DOHH2 (cell line): Measurements from ENCODE around the gene AGBL1.

Experiments
- H3F3A ChIP-seq: fragments of 200-600 bp; sonication (generic), shearing (Covaris generic); 2 replicates; pipeline ENCODE4 v1.6.0; 2016; ENCODE audit warnings: antibody characterized with exemption, mild to moderate bottlenecking; ENCODE audit not compliant: control insufficient read depth, insufficient read depth
- H3K27ac ChIP-seq: fragments of 200-600 bp; sonication (generic); 2 replicates; pipeline ENCODE4 v1.5.1; 2014; ENCODE audit warnings: low read depth, mild to moderate bottlenecking, low read length, moderate library complexity
- H3K27me3 ChIP-seq: fragments of 200-600 bp; sonication (generic); 2 replicates; pipeline ENCODE4 v1.6.1; 2014; ENCODE audit warnings: mild to moderate bottlenecking, low read length, mixed read lengths; ENCODE audit not compliant: control insufficient read depth
- H3K36me3 ChIP-seq: fragments of 200-600 bp; sonication (generic); 2 replicates; pipeline ENCODE4 v1.6.1; 2014; ENCODE audit warnings: mild to moderate bottlenecking, low read length, moderate library complexity, mixed read lengths; ENCODE audit not compliant: control insufficient read depth
- H3K4me1 ChIP-seq: fragments of 200-600 bp; sonication (generic); 2 replicates; pipeline ENCODE4 v1.6.1; 2014; ENCODE audit warnings: mild to moderate bottlenecking, low read length, mixed read lengths; ENCODE audit not compliant: control insufficient read depth
- H3K4me2 ChIP-seq: fragments of 200-600 bp; sonication (generic); 2 replicates; pipeline ENCODE4 v1.6.0; 2014; ENCODE audit warnings: mild to moderate bottlenecking, low read length, moderate library complexity
- H3K4me3 ChIP-seq: fragments of 200-600 bp; sonication (generic); 2 replicates; pipeline ENCODE4 v1.5.1; 2014; ENCODE audit warnings: mild to moderate bottlenecking, low read length, mixed read lengths
- H3K79me2 ChIP-seq: fragments of 200-600 bp; sonication (generic); 2 replicates; pipeline ENCODE4 v1.6.1; 2014; ENCODE audit warnings: mild to moderate bottlenecking, low read length, mixed read lengths; ENCODE audit not compliant: control insufficient read depth
- H3K9me2 ChIP-seq: fragments of 200-600 bp; sonication (generic); replicated peaks from 2 replicates; pipeline ENCODE4 v1.6.1; 2014; ENCODE audit warnings: mild to moderate bottlenecking, low read length, mixed read lengths; ENCODE audit not compliant: control insufficient read depth
- H3K9me3 ChIP-seq: fragments of 200-600 bp; sonication (generic); 2 replicates; pipeline ENCODE4 v1.6.1; 2014; ENCODE audit warnings: antibody characterized with exemption, low read length, mixed read lengths; ENCODE audit not compliant: control insufficient read depth, insufficient read depth
- H4K20me1 ChIP-seq: fragments of 200-600 bp; sonication (generic); 2 replicates; pipeline ENCODE4 v1.6.0; 2014; ENCODE audit warnings: low read depth, mild to moderate bottlenecking, antibody characterized with exemption, low read length, moderate library complexity; ENCODE audit not compliant: control insufficient read depth, insufficient read depth
- EZH2phosphoT487 ChIP-seq: fragments of 200-600 bp; sonication (generic); IDR thresholded peaks from 2 replicates; pipeline ENCODE4 v1.6.1; 2017; ENCODE audit warnings: borderline replicate concordance, mild to moderate bottlenecking, antibody characterized with exemption, low read length, moderate library complexity, mixed read lengths
- TF ChIP-seq, protein P1 (sequence below): fragments of 200-600 bp; sonication (generic); IDR thresholded peaks from one replicate; pipeline ENCODE4 v1.5.1; 2014; ENCODE audit warnings: antibody characterized with exemption, mild to moderate bottlenecking, low read depth, low read length; ENCODE audit not compliant: poor library complexity, severe bottlenecking

AGBL1 gene

DNA sequence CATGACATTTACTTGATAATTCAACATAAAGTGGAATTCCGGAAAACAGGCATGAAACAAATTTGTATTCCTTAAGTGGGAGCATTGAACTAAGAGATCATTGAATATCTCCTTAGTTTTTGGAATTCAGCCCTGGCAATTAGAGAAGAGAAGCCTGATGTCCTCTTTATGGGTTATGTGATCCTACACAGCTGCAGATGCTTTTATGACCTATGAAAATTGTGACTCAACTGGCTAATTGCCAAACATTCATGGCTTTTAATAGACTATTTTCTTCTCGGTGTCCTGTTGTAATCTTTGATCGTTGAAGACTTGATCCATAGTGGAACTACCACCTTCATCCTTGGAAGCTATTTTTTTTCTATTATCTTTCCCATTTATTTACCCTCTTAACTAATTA, 46.1 kb downstream of the AGBL1 start:
- H3K9me3 ChIP-seq, result no peaks in the 10 kb centered on the region
- TF ChIP-seq EZH2phosphoT487, result no peak
- TF ChIP-seq, protein P1, sequence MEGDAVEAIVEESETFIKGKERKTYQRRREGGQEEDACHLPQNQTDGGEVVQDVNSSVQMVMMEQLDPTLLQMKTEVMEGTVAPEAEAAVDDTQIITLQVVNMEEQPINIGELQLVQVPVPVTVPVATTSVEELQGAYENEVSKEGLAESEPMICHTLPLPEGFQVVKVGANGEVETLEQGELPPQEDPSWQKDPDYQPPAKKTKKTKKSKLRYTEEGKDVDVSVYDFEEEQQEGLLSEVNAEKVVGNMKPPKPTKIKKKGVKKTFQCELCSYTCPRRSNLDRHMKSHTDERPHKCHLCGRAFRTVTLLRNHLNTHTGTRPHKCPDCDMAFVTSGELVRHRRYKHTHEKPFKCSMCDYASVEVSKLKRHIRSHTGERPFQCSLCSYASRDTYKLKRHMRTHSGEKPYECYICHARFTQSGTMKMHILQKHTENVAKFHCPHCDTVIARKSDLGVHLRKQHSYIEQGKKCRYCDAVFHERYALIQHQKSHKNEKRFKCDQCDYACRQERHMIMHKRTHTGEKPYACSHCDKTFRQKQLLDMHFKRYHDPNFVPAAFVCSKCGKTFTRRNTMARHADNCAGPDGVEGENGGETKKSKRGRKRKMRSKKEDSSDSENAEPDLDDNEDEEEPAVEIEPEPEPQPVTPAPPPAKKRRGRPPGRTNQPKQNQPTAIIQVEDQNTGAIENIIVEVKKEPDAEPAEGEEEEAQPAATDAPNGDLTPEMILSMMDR, result no peak
- H3F3A ChIP-seq, result no peaks in the 10 kb centered on the region
- H3K36me3 ChIP-seq, result no peaks in the 10 kb centered on the region
- no peaks in the 10 kb centered on the region for H3K79me2 ChIP-seq
- H4K20me1 ChIP-seq, result no peaks in the 10 kb centered on the region
- no peaks in the 10 kb centered on the region for H3K4me1 ChIP-seq
- no peaks in the 10 kb centered on the region for H3K27me3 ChIP-seq
- no peaks in the 10 kb centered on the region for H3K9me2 ChIP-seq
- H3K27ac ChIP-seq, result no peak overlapping the region
- H3K4me3 ChIP-seq, result no peak overlapping the region
- no peak overlapping the region for H3K4me2 ChIP-seq

DNA sequence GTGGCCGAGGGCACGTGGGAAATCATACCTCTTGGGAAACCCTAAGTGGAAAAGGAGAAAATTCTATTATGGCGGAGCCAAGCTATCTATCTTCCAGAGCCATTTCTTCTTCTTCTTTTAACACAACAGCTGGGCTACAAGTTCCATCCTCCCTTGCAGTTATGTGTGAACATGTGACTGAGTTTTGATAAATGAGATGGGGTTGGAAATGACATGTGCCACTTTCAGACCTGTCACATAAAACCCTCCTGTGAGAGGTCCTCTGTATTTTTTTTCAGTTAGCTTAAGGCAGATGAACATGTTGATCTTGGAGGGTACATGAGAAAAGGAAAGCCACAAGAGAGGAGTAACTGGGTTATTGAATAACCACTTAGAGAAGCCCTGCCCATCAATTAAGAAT, 47.9 kb downstream of the AGBL1 start:
- Histone ChIP-seq H3K4me1 (no peaks in the 10 kb centered on the region), H3K27me3 (no peaks in the 10 kb centered on the region)

DNA sequence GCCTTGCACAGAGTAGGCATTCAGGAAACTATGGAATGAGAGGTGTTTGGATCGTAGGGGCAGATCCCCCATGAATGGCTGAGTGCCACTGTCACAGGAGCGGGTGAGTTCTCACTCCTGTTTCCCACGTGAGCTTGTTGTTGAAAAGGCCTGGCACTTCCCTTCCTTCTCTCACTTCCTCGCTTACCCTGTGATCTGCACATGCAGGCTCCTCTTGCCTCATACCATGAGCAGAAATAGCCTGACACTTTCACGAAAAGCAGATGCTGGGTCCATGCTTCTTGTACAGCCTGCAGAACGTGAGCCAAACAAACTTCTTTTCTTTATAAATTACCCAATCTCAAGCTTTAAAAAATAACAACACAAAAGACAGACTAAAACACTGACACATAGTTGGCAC, 55.4 kb downstream of the AGBL1 start:
- no peaks in the 10 kb centered on the region for H3K79me2 ChIP-seq
- H3K4me3 ChIP-seq, result no peak overlapping the region
- H3K4me2 ChIP-seq, result no peak overlapping the region
- H3K27ac ChIP-seq, result no peak overlapping the region
- no peak for TF ChIP-seq EZH2phosphoT487
- TF ChIP-seq, protein P1, result no peak
- H3F3A ChIP-seq, result no peaks in the 10 kb centered on the region
- no peaks in the 10 kb centered on the region for H3K4me1 ChIP-seq
- H3K27me3 ChIP-seq, result no peaks in the 10 kb centered on the region
- H4K20me1 ChIP-seq, result no peaks in the 10 kb centered on the region
- no peaks in the 10 kb centered on the region for H3K9me2 ChIP-seq
- no peaks in the 10 kb centered on the region for H3K36me3 ChIP-seq
- H3K9me3 ChIP-seq, result no peaks in the 10 kb centered on the region

More for the DNA sequence above, 47.9 kb downstream of the AGBL1 start:
- Histone ChIP-seq H3F3A (no peaks in the 10 kb centered on the region), H3K4me3 (no peak overlapping the region), H3K36me3 (no peaks in the 10 kb centered on the region), H3K79me2 (no peaks in the 10 kb centered on the region), H3K9me2 (no peaks in the 10 kb centered on the region), H4K20me1 (no peaks in the 10 kb centered on the region), H3K9me3 (no peaks in the 10 kb centered on the region), H3K4me2 (no peak overlapping the region), H3K27ac (no peak overlapping the region)
- TF ChIP-seq EZH2phosphoT487, result no peak
- TF ChIP-seq, protein P1, result no peak

DNA sequence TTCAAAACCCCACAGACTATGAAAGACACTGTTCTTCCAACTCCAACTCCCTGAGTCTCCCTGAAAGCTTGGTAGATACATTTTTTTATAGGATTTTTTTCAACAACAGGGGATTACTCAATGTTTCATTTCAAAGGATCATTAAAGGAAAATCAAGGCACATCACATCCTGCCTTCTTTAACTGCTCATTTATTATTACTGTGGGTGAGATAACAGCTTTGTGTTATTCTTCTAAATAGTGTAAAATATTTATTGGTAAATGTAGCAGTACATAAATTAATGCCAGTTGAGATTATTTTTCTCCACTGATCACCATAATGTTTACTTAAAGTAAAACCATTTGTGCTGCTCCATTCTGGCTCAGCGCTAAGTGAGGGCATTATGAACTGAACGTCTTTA, 57.2 kb downstream of the AGBL1 start:
- Histone ChIP-seq H3F3A (no peaks in the 10 kb centered on the region), H3K4me2 (no peak overlapping the region), H3K27me3 (no peaks in the 10 kb centered on the region), H4K20me1 (no peaks in the 10 kb centered on the region), H3K9me3 (no peaks in the 10 kb centered on the region), H3K27ac (no peak overlapping the region), H3K4me1 (no peaks in the 10 kb centered on the region), H3K36me3 (no peaks in the 10 kb centered on the region), H3K9me2 (no peaks in the 10 kb centered on the region), H3K4me3 (no peak overlapping the region), H3K79me2 (no peaks in the 10 kb centered on the region)
- no peak for TF ChIP-seq EZH2phosphoT487
- TF ChIP-seq, protein P1, result no peak
